ENCODE measurements around the gene RABGAP1L.

The RABGAP1L gene

DNA sequence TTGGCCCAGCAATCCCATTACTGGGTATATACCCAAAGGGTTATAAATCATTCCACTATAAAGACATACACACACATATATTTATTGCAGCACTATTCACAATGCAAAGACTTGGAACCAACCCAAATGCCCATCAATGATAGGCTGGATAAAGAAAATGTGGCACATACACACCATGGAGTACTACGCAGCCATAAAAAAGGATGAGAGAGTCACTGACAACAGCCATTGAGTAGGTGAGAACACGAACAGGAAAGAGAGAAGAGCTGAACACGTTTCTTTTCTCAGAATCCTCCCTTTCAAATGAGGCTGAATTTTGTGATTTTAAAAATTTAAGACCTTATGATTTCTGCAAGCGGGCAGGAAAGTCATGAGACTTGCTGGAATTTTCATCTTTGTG lies 10.1 kb upstream of the RABGAP1L start:
- no peaks in the 10 kb centered on the region for H3K4me1 ChIP-seq (ENCODE audit: insufficient read depth, insufficient read length)
- no peaks in the 10 kb centered on the region for H3K27me3 ChIP-seq (ENCODE audit: insufficient read depth, insufficient read length)
- H3K36me3 ChIP-seq (ENCODE audit: insufficient read depth, insufficient read length, low read length) = no peaks in the 10 kb centered on the region
- H3K4me3 ChIP-seq (ENCODE audit: insufficient read length, low read depth) = no peak overlapping the region
- TF ChIP-seq YY1 (IDR thresholded peaks at IDR 0.05; ENCODE audit: insufficient read depth, insufficient read length) = no peak
- TF ChIP-seq SUZ12 (IDR thresholded peaks at IDR 0.05; ENCODE audit: extremely low read depth, insufficient read depth, insufficient read length) = no peak
- TF ChIP-seq ZNF274 (IDR thresholded peaks at IDR 0.05; ENCODE audit: low read depth, low read length) = no peak
- H3K9me3 ChIP-seq (ENCODE audit: insufficient read depth, low read length) = no peaks in the 10 kb centered on the region
- no peak overlapping the region for H3K9ac ChIP-seq (ENCODE audit: insufficient read length, low read depth)
- DNase-seq (ENCODE audit: low read depth, low spot score) = no peak

DNA sequence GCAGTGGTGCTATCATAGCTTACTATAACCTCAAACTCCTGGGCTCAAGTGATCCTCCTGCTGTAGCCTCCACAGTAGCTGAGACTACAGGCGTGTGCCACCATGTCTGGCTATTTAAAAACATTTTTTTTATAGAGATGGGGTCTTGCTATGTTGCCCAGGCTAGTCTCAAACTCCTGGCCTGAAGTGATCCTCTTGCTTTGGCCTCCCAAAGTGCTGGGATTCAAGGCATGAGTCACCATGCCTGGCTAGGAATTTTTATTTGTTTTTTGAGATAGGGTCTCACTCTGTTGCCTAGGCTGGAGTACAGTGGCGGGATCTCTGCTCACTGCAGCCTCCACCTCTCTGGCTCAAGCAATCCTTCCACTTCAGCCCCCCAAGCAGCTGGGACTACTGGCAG lies 8.8 kb upstream of the RABGAP1L start:
- no peaks in the 10 kb centered on the region for H3K36me3 ChIP-seq (ENCODE audit: insufficient read depth, insufficient read length, low read length)
- no peak overlapping the region for H3K9ac ChIP-seq (ENCODE audit: insufficient read length, low read depth)
- no peaks in the 10 kb centered on the region for H3K27me3 ChIP-seq (ENCODE audit: insufficient read depth, insufficient read length)
- no peaks in the 10 kb centered on the region for H3K9me3 ChIP-seq (ENCODE audit: insufficient read depth, low read length)
- no peaks in the 10 kb centered on the region for H3K4me1 ChIP-seq (ENCODE audit: insufficient read depth, insufficient read length)
- DNase-seq (ENCODE audit: low read depth, low spot score) = no peak
- no peak for TF ChIP-seq YY1 (IDR thresholded peaks at IDR 0.05; ENCODE audit: insufficient read depth, insufficient read length)
- H3K4me3 ChIP-seq (ENCODE audit: insufficient read length, low read depth) = no peak overlapping the region

DNA sequence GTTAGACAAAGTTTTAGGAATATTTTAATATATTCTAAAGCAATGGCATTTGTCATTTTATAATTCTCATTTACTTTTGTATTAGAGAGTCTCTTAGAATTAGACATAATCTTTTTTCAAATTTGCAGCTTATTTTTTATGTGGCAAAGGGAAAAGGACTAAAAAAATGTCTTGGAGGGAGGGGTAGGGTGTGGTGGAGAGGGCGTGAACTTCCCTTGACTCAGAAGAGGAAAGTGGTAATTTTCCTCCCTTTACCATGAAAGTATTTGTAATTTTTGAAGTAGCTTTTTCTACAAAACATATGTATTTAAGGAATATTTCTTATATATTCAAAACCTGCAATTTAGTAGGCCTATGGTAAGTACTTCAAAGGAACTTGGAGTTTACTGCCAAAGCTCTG lies 6.9 kb upstream of the RABGAP1L start:
- Histone ChIP-seq H3K9ac (ENCODE audit: insufficient read length, low read depth) (no peak overlapping the region), H3K4me1 (ENCODE audit: insufficient read depth, insufficient read length) (no peaks in the 10 kb centered on the region), H3K4me3 (ENCODE audit: insufficient read length, low read depth) (no peak overlapping the region), H3K9me3 (ENCODE audit: insufficient read depth, low read length) (no peaks in the 10 kb centered on the region), H3K36me3 (ENCODE audit: insufficient read depth, insufficient read length, low read length) (no peaks in the 10 kb centered on the region), H3K27me3 (ENCODE audit: insufficient read depth, insufficient read length) (no peaks in the 10 kb centered on the region)
- no peak for DNase-seq (ENCODE audit: low read depth, low spot score)
- TF ChIP-seq YY1 (IDR thresholded peaks at IDR 0.05; ENCODE audit: insufficient read depth, insufficient read length) = no peak

DNA sequence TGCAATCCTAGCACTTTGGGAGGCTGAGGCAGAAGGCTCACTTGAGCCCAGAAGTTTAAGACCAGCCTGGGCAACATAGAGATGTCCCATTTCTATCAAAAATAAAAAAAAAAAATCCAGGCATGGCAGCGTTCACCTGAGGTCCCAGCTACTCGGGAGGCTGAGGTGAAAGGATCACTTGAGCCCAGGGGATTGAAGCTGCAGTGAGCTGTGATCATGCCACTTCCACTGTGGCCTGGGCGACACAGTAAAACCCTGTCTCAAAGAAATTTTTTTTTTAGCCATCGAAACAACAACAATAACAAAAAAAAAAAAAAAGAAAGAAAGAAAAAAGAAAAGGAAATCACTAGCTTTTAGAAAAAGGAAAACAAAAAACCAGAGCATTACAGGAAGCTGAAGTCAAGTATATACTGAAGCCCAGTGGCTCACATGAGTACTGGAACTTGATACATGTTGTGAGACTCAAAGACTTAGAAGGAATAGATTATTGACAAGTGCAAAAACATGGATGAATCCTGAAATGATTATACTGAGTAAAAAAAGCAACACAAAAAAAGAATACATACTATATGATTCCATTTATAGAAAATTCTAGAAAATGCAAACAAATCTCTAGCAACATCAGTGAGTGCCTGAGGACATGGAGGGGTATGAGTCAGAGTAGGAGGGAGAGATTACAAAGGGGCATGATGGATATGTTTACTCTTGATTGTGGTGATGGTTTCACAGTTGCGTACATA lies 6.1 kb upstream of the RABGAP1L start:
- no peaks in the 10 kb centered on the region for H3K36me3 ChIP-seq (ENCODE audit: insufficient read depth, insufficient read length, low read length)
- TF ChIP-seq SUZ12 (IDR thresholded peaks at IDR 0.05; ENCODE audit: extremely low read depth, insufficient read depth, insufficient read length) (no peak), YY1 (IDR thresholded peaks at IDR 0.05; ENCODE audit: insufficient read depth, insufficient read length) (no peak)
- no peak overlapping the region for H3K4me3 ChIP-seq (ENCODE audit: insufficient read length, low read depth)
- peaks cover 6% of the 10 kb centered on the region for H3K27me3 ChIP-seq (ENCODE audit: insufficient read depth, insufficient read length)
- no peak for DNase-seq (ENCODE audit: low read depth, low spot score)
- no peaks in the 10 kb centered on the region for H3K4me1 ChIP-seq (ENCODE audit: insufficient read depth, insufficient read length)
- no peak overlapping the region for H3K9ac ChIP-seq (ENCODE audit: insufficient read length, low read depth)
- H3K9me3 ChIP-seq (ENCODE audit: insufficient read depth, low read length) = no peaks in the 10 kb centered on the region

DNA sequence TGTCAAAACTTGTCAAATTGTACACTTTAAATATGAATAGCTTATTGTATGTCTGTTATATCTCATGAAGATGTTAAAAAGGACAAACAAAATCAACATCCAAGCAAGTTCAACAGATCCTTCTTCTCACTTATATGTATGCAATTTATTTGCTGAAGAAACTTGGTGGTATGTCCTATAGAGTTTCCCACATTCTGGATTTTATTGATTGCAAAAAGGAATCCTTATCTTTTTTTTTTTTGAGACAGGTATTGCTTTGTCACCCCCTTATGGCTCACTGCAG lies 5.6 kb upstream of the RABGAP1L start:
- Histone ChIP-seq H3K36me3 (ENCODE audit: insufficient read depth, insufficient read length, low read length) (no peaks in the 10 kb centered on the region), H3K9me3 (ENCODE audit: insufficient read depth, low read length) (no peaks in the 10 kb centered on the region), H3K4me1 (ENCODE audit: insufficient read depth, insufficient read length) (peaks cover 2% of the 10 kb centered on the region), H3K9ac (ENCODE audit: insufficient read length, low read depth) (no peak overlapping the region), H3K27me3 (ENCODE audit: insufficient read depth, insufficient read length) (peaks cover 11% of the 10 kb centered on the region), H3K4me3 (ENCODE audit: insufficient read length, low read depth) (no peak overlapping the region)
- DNase-seq (ENCODE audit: low read depth, low spot score) = no peak
- TF ChIP-seq YY1 (IDR thresholded peaks at IDR 0.05; ENCODE audit: insufficient read depth, insufficient read length) = no peak
- TF ChIP-seq SUZ12 (IDR thresholded peaks at IDR 0.05; ENCODE audit: extremely low read depth, insufficient read depth, insufficient read length) = no peak
- no peak for TF ChIP-seq ZNF274 (IDR thresholded peaks at IDR 0.05; ENCODE audit: low read depth, low read length)

DNA sequence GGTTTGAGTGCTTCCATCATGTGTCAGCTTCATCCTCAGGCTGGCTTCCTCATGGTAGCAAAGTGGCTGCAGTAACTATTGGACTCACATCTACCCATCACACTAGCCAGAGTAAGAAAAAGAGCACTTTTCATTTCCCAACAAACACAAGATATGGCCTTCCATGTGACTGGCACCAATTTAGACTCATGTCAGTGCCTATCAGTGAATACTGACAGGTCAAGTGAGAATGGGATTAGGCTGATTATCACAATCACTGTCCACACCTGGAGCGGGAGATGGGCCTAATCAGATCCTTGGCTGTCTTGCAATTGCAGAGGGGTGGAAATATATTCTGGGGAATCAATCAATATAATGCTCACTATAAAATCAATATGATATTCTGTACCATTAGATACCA lies 2.9 kb upstream of the RABGAP1L start:
- H3K36me3 ChIP-seq (ENCODE audit: insufficient read depth, insufficient read length, low read length) = no peaks in the 10 kb centered on the region

DNA sequence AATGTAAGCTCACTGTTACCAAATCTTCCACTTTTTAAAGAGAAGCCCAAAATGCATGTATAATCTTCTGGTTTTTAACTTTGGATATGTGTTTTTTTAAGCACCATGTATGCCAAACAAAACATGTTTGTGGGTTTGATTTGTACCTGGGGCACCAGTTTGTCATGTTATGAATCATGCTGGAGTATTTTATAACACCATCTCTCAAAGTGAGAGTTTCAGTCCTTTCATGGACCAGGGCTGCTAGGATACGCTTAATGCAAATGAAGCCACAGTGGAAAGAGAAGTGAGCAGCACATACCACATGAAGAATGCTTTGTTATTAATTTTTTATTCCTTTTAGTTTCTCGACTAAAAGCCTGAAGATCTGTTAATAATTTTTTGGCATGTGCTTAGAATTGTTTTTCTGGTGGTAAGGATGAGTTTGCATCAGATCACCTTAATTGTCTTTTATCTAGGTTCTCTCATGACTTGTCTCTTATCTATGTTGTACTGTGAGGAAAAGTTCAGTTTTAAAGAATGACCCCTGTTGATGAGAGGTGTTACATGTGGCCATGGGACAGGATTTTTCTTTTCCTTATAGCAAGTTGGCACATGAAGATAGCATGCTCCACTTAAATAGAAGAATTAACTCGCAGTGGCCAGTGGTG lies 2.0 kb upstream of the RABGAP1L start:
- TF ChIP-seq ZNF274 (IDR thresholded peaks at IDR 0.05; ENCODE audit: low read depth, low read length) (no peak), SUZ12 (IDR thresholded peaks at IDR 0.05; ENCODE audit: extremely low read depth, insufficient read depth, insufficient read length) (no peak), YY1 (IDR thresholded peaks at IDR 0.05; ENCODE audit: insufficient read depth, insufficient read length) (no peak)
- Histone ChIP-seq H3K9ac (ENCODE audit: insufficient read length, low read depth) (no peak overlapping the region), H3K4me1 (ENCODE audit: insufficient read depth, insufficient read length) (peaks cover 2% of the 10 kb centered on the region), H3K36me3 (ENCODE audit: insufficient read depth, insufficient read length, low read length) (no peaks in the 10 kb centered on the region), H3K4me3 (ENCODE audit: insufficient read length, low read depth) (no peak overlapping the region), H3K9me3 (ENCODE audit: insufficient read depth, low read length) (no peaks in the 10 kb centered on the region), H3K27me3 (ENCODE audit: insufficient read depth, insufficient read length) (peaks cover 12% of the 10 kb centered on the region)
- DNase-seq (ENCODE audit: low read depth, low spot score) = no peak

More for the DNA sequence above, 2.9 kb upstream of the RABGAP1L start:
- no peak overlapping the region for H3K9ac ChIP-seq (ENCODE audit: insufficient read length, low read depth)
- H3K9me3 ChIP-seq (ENCODE audit: insufficient read depth, low read length) = no peaks in the 10 kb centered on the region
- no peak for DNase-seq (ENCODE audit: low read depth, low spot score)
- TF ChIP-seq YY1 (IDR thresholded peaks at IDR 0.05; ENCODE audit: insufficient read depth, insufficient read length) (no peak), ZNF274 (IDR thresholded peaks at IDR 0.05; ENCODE audit: low read depth, low read length) (no peak), SUZ12 (IDR thresholded peaks at IDR 0.05; ENCODE audit: extremely low read depth, insufficient read depth, insufficient read length) (no peak)
- H3K4me3 ChIP-seq (ENCODE audit: insufficient read length, low read depth) = no peak overlapping the region
- H3K4me1 ChIP-seq (ENCODE audit: insufficient read depth, insufficient read length) = peaks cover 2% of the 10 kb centered on the region
- H3K27me3 ChIP-seq (ENCODE audit: insufficient read depth, insufficient read length) = peaks cover 12% of the 10 kb centered on the region

Measured in NT2/D1 (cell line).